Neuronal stem cell (in vitro differentiated cells): ENCODE measurements around the gene NDUFAB1.

Experiments used
- DNase-seq: peaks from one replicate; pipeline ENCODE4 v3.0.0-alpha.2; 2013; ENCODE audit warnings: low spot score
- H2AFZ ChIP-seq: one replicate; pipeline ENCODE4 v1.6.1; 2013; ENCODE audit warnings: mild to moderate bottlenecking, low read length, inconsistent platforms
- H2AK5ac ChIP-seq: 2 replicates; pipeline ENCODE4 v1.6.1; 2013; ENCODE audit warnings: low read depth, mild to moderate bottlenecking, inconsistent platforms, low read length, moderate library complexity, mixed read lengths
- H2BK120ac ChIP-seq: 2 replicates; pipeline ENCODE4 v1.6.1; 2013; ENCODE audit warnings: low read depth, mild to moderate bottlenecking, inconsistent platforms, low read length, moderate library complexity, mixed read lengths
- H2BK12ac ChIP-seq: one replicate; pipeline ENCODE4 v1.6.1; 2013; ENCODE audit warnings: low read length, inconsistent platforms
- H2BK15ac ChIP-seq: 2 replicates; pipeline ENCODE4 v1.6.1; 2013; ENCODE audit warnings: mild to moderate bottlenecking, low read length, inconsistent platforms, mixed read lengths
- H2BK5ac ChIP-seq: one replicate; pipeline ENCODE4 v1.6.1; 2013; ENCODE audit warnings: inconsistent platforms, mild to moderate bottlenecking, low read length, moderate library complexity
- H3K14ac ChIP-seq: one replicate; pipeline ENCODE4 v1.6.1; 2013; ENCODE audit warnings: low read length, inconsistent platforms
- H3K18ac ChIP-seq: 2 replicates; pipeline ENCODE4 v1.6.1; 2013; ENCODE audit warnings: low read length, inconsistent platforms
- H3K23ac ChIP-seq: 2 replicates; pipeline ENCODE4 v1.6.1; 2013; ENCODE audit warnings: low read depth, mild to moderate bottlenecking, mixed read lengths, low read length, inconsistent platforms; ENCODE audit not compliant: poor library complexity
- H3K27ac ChIP-seq: replicated peaks from 3 replicates; pipeline ENCODE4 v1.5.1; 2013; ENCODE audit warnings: low read length, inconsistent platforms
- H3K27me3 ChIP-seq, 3 experiments: 2 replicates each; pipeline ENCODE4 v1.6.1; 2013; ENCODE audit warnings: low read length in 3 of 3, mild to moderate bottlenecking in 2 of 3, inconsistent platforms in 1 of 3, low read depth in 1 of 3, mixed read lengths in 1 of 3, moderate library complexity in 1 of 3; ENCODE audit not compliant: control insufficient read depth in 3 of 3, insufficient read depth in 3 of 3
- H3K36me3 ChIP-seq, 2 donors: replicated peaks in 1 of 2; 2 replicates each; pipeline ENCODE4 v1.6.1; 2013; ENCODE audit warnings: low read length in 2 of 2; ENCODE audit not compliant: control insufficient read depth in 2 of 2, insufficient read depth in 2 of 2
- H3K4ac ChIP-seq: 2 replicates; pipeline ENCODE4 v1.6.1; 2013; ENCODE audit warnings: inconsistent platforms, mild to moderate bottlenecking, low read length, moderate library complexity
- H3K4me1 ChIP-seq, 2 donors: 1 replicate in 1 of 2; 2 replicates in 1 of 2; pipeline ENCODE4 v1.6.1; 2013; ENCODE audit warnings: low read length in 2 of 2, low read depth in 1 of 2; ENCODE audit not compliant: control insufficient read depth in 2 of 2, insufficient read depth in 1 of 2
- H3K4me2 ChIP-seq: one replicate; pipeline ENCODE4 v1.6.1; 2013; ENCODE audit warnings: mild to moderate bottlenecking, low read length, inconsistent platforms; ENCODE audit not compliant: insufficient read depth, poor library complexity, severe bottlenecking
- H3K4me3 ChIP-seq, 2 donors: 2 replicates each; pipeline ENCODE4 v1.5.1; 2013; ENCODE audit warnings: low read length in 2 of 2, mild to moderate bottlenecking in 2 of 2, inconsistent platforms in 1 of 2, moderate library complexity in 1 of 2
- H3K79me1 ChIP-seq: one replicate; pipeline ENCODE4 v1.6.1; 2013; ENCODE audit warnings: low read depth, mild to moderate bottlenecking, inconsistent platforms, low read length, moderate library complexity
- H3K9ac ChIP-seq: one replicate; pipeline ENCODE4 v1.6.1; 2013; ENCODE audit warnings: mild to moderate bottlenecking, low read depth, low read length, inconsistent platforms; ENCODE audit not compliant: poor library complexity
- H3K9me3 ChIP-seq, 2 donors: replicated peaks in 1 of 2; 2 replicates each; pipeline versions ENCODE3 to v1.6.1; 2013; ENCODE audit warnings: low read length in 2 of 2, mild to moderate bottlenecking in 2 of 2, inconsistent platforms in 1 of 2, low read depth in 1 of 2, mixed read lengths in 1 of 2, moderate library complexity in 1 of 2; ENCODE audit not compliant: control insufficient read depth in 2 of 2, insufficient read depth in 1 of 2
- H4K8ac ChIP-seq: one replicate; pipeline ENCODE4 v1.6.1; 2013; ENCODE audit warnings: low read depth, mild to moderate bottlenecking, inconsistent platforms, low read length, moderate library complexity
- H4K91ac ChIP-seq: one replicate; pipeline ENCODE4 v1.6.1; 2013; ENCODE audit warnings: low read length, low read depth, mild to moderate bottlenecking, inconsistent platforms; ENCODE audit not compliant: poor library complexity
- WGBS, 2 donors: extraction: QIAGEN DNeasy Blood & Tissue Kit; methylation state at CpG; one replicate each; pipeline ENCODE4 v1.1.7; 2013; ENCODE audit warnings: missing lambda C conversion rate in 2 of 2, mixed read lengths in 1 of 2; ENCODE audit not compliant: insufficient read length in 2 of 2, insufficient replicate concordance in 1 of 2; ENCODE audit errors: extremely low coverage in 2 of 2; 5-methylcytosine and 5-hydroxymethylcytosine counted together

The NDUFAB1 gene

DNA sequence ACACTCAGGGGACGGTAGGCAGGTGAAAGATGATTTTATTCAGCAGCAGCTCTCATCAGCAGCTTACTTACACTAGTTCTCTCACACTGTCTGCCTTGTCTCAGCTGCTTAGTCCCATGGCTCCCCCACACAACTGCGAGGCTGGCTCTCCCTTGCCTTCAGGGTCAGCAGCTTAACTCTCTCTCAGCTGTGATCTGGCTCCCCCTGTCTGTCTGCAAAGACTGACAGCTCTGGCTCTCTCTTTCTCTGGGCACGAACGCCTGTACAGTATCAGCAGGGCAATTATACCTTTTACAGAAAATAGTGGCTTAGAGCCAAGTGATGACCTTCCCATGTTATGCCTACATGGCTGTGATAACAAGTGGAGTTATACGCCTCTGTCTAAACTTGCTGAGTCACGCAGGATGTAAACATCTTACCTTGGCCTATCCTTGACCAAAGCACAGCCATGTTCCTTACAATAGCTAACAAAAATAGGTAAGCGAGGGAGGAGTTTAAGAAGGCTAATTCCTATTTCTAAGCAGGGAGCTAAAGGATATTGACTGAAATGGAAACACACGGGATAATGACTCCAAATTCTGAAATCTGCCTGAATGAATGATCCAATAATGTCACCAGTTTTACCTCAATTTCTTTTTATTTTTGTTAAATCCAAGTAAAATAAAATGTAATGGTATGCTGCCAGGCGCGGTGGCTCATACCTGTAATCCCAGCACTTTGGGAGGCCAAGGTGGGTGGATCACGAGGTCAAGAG, 1.1 kb upstream of the NDUFAB1 start:
- no peaks in the 10 kb centered on the region for H3K27me3 ChIP-seq
- no peaks in the 10 kb centered on the region for H3K9me3 ChIP-seq
- WGBS, 2 donors: no CpG with 5 or more reads among the region's 11 CpGs
- no peak overlapping the region for H3K14ac ChIP-seq
- no peak overlapping the region for H2BK15ac ChIP-seq
- H3K4me1 ChIP-seq: peaks cover 4 to 11% of the 10 kb centered on the region in 2 donors
- H3K4me2 ChIP-seq: no peak overlapping the region
- H2AK5ac ChIP-seq: no peak overlapping the region
- H3K79me1 ChIP-seq: peaks cover 5% of the 10 kb centered on the region
- H2BK5ac ChIP-seq: no peak overlapping the region
- H2AFZ ChIP-seq: peak overlapping the region; percentile 94
- peaks cover 9 to 34% of the 10 kb centered on the region in 2 donors for H3K36me3 ChIP-seq
- no peak overlapping the region for H2BK12ac ChIP-seq
- no peak overlapping the region for H4K8ac ChIP-seq
- H3K18ac ChIP-seq: no peak overlapping the region
- DNase-seq: no peak
- no peak overlapping the region for H2BK120ac ChIP-seq
- no peak overlapping the region for H3K27ac ChIP-seq
- H3K4ac ChIP-seq: no peak overlapping the region
- H3K9ac ChIP-seq: no peak overlapping the region
- no peak overlapping the region for H3K4me3 ChIP-seq
- H3K23ac ChIP-seq: no peak overlapping the region
- no peak overlapping the region for H4K91ac ChIP-seq

DNA sequence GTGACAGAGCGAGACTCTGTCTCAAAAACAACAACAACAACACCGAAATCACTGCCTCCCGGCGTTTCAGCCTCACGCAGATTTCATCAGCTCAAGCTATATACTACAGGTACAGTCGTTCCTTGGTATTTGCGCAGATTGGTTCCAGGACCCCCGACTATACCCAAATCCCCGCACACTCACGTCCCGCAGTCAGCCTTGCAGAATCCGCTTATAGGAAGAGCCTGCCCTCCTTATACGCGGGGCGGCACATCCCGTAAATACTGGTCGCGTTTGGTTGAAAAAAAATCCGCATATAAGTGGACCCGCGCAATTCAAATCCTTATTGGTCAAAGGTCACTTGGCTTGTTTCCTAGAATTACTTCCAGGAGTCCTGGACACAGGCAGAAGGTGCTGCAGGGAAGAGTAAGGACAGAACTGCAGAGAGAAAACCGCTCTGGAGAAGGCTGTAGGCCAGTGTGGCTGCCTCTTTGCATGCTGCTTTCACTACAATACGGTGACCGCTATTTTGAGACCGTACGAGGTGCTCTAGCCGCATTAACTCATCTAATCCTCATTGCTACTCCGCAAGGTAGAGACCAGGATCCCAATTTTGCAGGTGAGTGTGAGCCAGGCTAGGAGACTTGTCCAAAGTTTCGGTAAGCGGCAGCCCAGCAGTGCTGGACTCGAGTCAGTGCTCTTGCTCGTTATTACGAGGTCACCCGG, 718 bp downstream of the NDUFAB1 start:
- peak overlapping the region; percentile 98 for H3K18ac ChIP-seq
- no peak for DNase-seq
- peaks cover 14 to 41% of the 10 kb centered on the region in 2 donors for H3K36me3 ChIP-seq
- no peak overlapping the region for H2BK120ac ChIP-seq
- H3K79me1 ChIP-seq: peaks cover 5% of the 10 kb centered on the region
- H3K4me3 ChIP-seq: peak overlapping the region; percentile 98 to 99
- H3K27me3 ChIP-seq: no peaks in the 10 kb centered on the region
- H3K27ac ChIP-seq: no peak overlapping the region
- peak overlapping the region; percentile 91 for H3K9ac ChIP-seq
- H3K4me2 ChIP-seq: peak overlapping the region; percentile 93
- peak overlapping the region; percentile 0 for H2BK5ac ChIP-seq
- no peak overlapping the region for H2BK15ac ChIP-seq
- no peak overlapping the region for H4K91ac ChIP-seq
- peak overlapping the region; percentile 73 for H3K23ac ChIP-seq
- H4K8ac ChIP-seq: no peak overlapping the region
- no CpG with 5 or more reads among the region's 34 CpGs for WGBS, 2 donors
- no peak overlapping the region for H3K4ac ChIP-seq
- H2BK12ac ChIP-seq: no peak overlapping the region
- H3K14ac ChIP-seq: peak overlapping the region; percentile 91
- no peaks in the 10 kb centered on the region for H3K9me3 ChIP-seq
- peak overlapping the region; percentile 94 for H2AFZ ChIP-seq
- peak overlapping the region; percentile 98 for H2AK5ac ChIP-seq
- H3K4me1 ChIP-seq: peaks cover 4 to 11% of the 10 kb centered on the region in 2 donors

DNA sequence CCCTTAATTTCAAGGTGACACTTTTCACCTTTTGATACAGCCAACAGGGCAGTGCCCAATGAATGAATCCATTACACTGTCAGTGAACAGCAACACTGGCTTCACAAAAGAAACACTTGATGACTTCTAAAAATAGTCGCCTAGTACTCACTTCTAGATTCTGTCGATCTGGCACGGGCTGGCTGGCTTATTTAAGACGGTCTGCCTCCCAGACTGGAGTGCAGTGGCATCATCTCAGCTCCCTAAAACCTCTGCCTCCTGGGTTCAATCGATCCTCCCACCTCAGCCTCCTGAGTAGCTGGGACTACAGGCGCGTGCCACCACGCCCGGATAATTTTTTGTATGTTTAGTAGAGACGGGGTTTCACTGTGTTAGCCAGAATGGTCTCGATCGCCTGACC, 1.9 kb downstream of the NDUFAB1 start:
- H2BK15ac ChIP-seq: no peak overlapping the region

GRCh38 chr16:23590181-23590580, 5.9 kb downstream of the NDUFAB1 start:
- peaks cover 29 to 91% of the 10 kb centered on the region in 2 donors for H3K36me3 ChIP-seq
- no peak overlapping the region for H2BK5ac ChIP-seq
- no peak overlapping the region for H3K9ac ChIP-seq
- no peak overlapping the region for H2BK12ac ChIP-seq
- no peak overlapping the region for H2BK120ac ChIP-seq
- peak overlapping the region in 1 of 2 donors; percentile 22 for H3K4me3 ChIP-seq
- peaks cover 2% of the 10 kb centered on the region in 2 donors for H3K4me1 ChIP-seq
- no peak overlapping the region for H3K4me2 ChIP-seq
- no CpG with 5 or more reads among the region's 3 CpGs for whole genome bisulfite sequencing, 2 donors
- H2AFZ ChIP-seq: no peak overlapping the region
- no peak overlapping the region for H3K4ac ChIP-seq
- H3K9me3 ChIP-seq: no peaks in the 10 kb centered on the region
- no peak overlapping the region for H4K91ac ChIP-seq
- no peak overlapping the region for H3K27ac ChIP-seq
- no peak overlapping the region for H3K18ac ChIP-seq
- no peak for DNase-seq
- no peak overlapping the region for H2BK15ac ChIP-seq
- H4K8ac ChIP-seq: no peak overlapping the region
- H3K27me3 ChIP-seq: no peaks in the 10 kb centered on the region
- H3K14ac ChIP-seq: no peak overlapping the region
- peaks cover 6% of the 10 kb centered on the region for H3K79me1 ChIP-seq
- no peak overlapping the region for H2AK5ac ChIP-seq
- H3K23ac ChIP-seq: no peak overlapping the region

More for the DNA sequence above, 1.9 kb downstream of the NDUFAB1 start:
- Histone ChIP-seq H3K36me3 (peaks cover 21 to 53% of the 10 kb centered on the region in 2 donors), H3K9ac (no peak overlapping the region), H3K9me3 (no peaks in the 10 kb centered on the region), H4K8ac (no peak overlapping the region), H2AK5ac (no peak overlapping the region), H2BK5ac (no peak overlapping the region), H4K91ac (no peak overlapping the region), H3K18ac (no peak overlapping the region), H3K27ac (no peak overlapping the region), H3K4ac (no peak overlapping the region), H2AFZ (no peak overlapping the region), H2BK12ac (no peak overlapping the region), H3K4me2 (no peak overlapping the region), H2BK120ac (no peak overlapping the region), H3K79me1 (peaks cover 8% of the 10 kb centered on the region), H3K4me1 (peaks cover 4 to 10% of the 10 kb centered on the region in 2 donors), H3K27me3 (no peaks in the 10 kb centered on the region), H3K23ac (no peak overlapping the region), H3K14ac (no peak overlapping the region), H3K4me3 (no peak overlapping the region)
- no peak for DNase-seq
- whole genome bisulfite sequencing, 2 donors: no CpG with 5 or more reads among the region's 12 CpGs
